ENCODE data around the gene RAMP2.
"Not testable (repeated sequence)": the region's sequence is repeated elsewhere in the genome, so short reads cannot be mapped to it uniquely, and the experiment has no call there.

The RAMP2 gene

DNA sequence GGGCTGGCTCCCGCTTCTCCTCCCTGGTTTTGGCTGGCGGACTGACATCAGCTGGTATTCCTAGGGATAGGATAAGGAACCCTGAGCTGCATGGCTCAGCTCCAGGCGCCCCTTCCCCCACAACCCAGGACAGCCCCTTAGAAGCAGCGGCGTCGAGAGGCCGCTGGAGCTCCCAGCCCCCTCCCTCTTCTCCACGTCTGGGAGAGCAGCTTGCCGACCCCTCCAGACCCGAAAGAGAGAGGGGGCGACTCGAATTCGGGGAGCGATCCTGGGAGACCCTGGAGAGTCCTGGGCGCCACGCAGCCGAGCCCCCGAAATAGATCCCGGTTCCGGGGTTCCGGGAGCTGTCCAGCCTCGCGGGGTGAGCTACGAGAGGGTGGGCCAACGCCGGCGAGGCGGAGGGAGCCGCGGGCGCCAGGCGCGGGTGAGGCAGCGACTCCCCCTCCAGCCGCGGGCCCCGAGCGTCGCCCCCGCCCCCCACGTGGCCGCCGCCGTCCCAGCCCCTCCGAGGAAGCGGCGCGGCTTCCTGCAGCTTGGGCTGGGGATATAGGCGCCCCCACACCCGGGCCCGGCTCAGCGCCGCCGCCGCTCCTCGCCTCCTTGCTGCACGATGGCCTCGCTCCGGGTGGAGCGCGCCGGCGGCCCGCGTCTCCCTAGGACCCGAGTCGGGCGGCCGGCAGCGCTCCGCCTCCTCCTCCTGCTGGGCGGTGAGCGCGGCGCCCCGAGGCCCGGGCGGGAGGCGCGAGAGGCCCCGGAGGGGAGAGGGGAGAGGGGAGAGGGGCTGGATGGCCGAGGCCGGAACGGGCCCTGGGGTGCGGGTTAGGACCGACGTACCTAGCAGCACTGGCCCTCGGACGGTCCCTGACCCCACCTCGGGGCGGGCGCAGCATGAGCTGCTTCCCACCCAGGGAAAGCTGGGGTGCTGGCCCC lies at the start of gene RAMP2:
TSS of gene RAMP2 (plus strand) at position 576 of the 930 bp plus-strand sequence. CDS start at position 611, 35 bp downstream.
- peak; percentile 13 for DNase-seq

DNA sequence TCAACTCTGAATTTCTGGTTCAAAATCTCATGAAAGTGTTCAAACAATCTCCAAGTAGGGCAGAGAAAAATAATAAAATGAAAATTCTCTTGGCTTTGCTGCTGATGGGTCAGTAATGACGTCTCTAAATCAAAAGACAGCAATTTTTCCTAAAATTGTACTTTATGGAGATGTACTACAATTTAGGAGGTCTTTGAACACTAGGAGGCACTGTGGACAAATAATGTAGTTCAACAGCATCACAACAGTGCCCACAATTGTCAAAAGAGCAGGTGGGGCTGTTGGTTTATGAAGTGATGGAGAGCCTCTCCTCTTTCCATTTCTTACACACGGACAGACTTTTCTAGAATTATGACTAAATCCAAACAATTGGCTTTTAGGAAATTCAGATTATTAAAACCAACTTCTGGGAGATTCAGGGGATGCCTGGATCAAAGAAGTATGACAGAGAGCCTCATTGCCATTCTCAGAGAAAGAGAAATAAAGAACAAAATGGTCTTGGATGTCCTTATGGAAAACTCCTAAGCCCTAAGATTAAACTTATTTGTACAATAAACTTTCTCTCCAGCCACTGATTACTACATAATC lies 39.9 kb upstream of the RAMP2 start:
- peak; percentile 15 for DNase-seq

DNA sequence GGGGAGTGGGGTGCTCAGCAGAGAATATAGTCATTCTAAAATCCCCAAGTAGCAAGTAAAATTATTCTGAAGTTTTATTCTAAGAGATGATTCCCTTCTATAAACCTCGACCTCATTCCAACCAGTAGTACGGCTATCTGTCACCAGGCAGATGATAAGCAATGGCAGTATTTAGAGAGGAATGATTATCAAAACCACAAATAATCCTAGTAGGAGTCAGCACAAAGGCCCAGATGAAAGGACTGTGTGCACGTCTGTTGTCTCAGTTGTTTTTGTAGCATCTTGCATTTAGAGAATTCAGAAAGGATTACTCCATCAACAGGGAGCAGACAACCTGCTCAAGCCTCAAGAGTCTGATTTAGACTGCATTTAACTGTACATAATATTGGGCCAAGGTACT lies 37.4 kb upstream of the RAMP2 start:
- DNase-seq: no peak

DNA sequence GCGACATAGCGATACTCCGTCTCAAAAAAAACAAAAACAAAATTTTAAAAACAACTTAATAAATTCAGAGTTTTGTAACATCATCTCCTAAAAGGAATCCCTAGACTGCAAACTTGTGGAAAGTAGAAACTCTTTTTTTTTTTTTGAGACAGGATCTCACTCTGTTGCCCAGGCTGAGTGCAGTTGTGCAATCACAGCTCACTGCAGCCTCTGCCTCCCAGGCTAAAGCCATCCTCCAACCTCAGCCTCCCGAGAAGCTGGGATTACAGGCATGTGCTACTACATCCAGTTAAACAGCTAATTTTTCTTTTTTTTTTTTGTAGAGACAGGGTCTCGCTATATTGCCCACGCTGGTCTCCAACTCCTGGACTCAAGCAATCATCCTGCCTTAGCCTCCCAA lies 35.9 kb upstream of the RAMP2 start:
- DNase-seq: no peak

GRCh38 chr17:42740699-42741098 lies 20.3 kb upstream of the RAMP2 start:
- DNase-seq: no peak

- DNase-seq: not testable (repeated sequence)
Observed at GRCh38 chr17:42742916-42743315, 18.1 kb upstream of the RAMP2 start.

DNA sequence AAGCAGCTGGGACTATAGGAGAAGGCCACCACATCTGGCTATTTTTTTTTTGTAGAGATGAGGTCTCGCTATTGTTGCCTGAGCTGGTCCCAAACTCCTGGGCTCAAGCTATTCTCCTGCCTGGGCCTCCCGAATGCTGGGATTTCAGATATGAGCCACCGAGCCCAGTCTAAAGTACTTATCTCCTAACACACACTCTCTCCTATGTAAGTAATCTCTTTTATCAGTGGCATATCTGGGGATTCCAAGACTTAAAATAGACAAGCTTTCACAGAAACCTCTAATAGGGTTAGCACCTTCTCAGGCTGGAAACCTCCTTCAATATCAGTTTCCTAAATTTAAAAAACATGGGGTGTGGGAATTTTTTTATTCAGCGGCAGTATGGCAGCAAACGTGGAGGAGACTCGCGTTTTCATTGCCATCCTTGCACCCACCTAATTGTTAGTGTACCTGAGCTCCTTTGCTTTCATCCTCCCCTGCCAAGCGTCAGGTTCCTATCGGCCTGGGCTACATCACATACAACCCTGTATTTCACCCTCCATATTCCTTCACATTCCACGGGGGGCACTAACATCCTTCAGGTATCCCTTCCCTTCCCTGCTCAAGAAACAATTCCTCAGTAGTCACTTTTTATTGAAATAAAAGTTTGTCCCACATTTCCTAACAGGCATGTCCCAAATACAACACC lies 17.3 kb upstream of the RAMP2 start:
- no peak for DNase-seq

DNA sequence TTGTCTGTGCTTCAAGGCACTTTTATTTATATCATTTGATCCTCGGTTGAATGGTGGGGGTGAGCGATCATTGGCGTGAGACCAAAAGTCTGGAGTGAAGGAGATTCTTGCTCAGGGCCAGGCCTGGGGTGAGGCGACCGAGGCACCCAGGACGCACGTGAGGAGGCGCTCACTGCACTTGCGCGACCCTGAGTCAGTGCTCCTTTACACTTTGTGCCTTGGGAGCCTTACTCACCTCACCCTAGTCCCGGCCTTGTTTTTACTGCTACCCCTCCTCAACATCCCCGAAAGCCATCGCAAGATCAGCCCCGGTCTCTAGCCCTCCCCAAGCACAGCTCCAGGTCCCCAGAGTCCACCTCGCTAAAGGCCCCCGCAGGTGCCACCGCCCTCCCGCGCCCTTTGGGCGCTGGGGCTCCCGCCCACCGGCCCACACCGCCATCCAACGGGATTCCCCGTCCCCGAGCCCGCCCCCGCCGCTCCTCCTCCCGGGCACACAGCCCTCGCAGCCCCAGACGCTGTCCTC lies 16.7 kb upstream of the RAMP2 start:
- DNase-seq: peak; percentile 73

DNA sequence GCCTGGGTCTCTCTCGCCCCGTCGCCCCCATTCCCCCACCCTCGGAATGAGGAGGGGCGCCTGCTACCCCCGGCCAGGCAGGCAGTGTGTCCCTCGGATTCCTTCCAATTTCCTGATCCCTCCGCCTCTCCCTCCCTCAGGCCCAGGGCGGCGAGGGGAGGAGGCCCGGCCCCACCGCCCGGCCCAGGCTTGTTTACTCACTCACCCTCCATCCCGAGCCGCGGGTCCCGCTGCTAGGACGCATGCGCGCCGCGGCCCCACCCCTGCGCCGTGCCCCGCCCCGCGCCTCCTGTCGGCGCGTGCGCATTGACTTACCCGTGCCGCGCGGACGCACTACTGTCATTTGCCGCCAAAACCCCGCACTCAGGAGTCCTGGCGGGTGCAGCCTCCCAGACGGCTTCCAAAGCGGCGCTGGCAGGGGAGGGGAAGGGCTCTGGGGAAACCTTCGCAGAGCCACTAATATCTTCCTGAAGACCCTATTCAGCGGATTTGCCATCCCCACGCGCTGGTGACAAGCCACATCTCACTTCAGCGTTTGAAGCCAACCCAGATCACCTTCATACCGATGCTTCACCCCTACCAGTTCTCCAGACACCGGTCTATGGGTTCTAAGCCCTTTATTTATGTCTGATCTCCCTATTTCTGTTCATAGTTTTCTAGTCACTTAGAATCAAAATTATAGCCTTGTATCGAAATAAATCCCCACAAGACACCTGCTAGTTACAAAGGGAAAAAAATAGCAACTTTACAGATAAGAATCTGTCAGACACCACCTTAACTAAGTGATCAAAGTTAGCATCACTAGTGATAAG lies 16.0 kb upstream of the RAMP2 start, which contains the start of gene EZH1:
TSS of gene EZH1 (minus strand) at position 235 of the 812 bp plus-strand sequence. CDS start 16,099 bp downstream, outside the sequence.
- peak; percentile 92 for DNase-seq

DNA sequence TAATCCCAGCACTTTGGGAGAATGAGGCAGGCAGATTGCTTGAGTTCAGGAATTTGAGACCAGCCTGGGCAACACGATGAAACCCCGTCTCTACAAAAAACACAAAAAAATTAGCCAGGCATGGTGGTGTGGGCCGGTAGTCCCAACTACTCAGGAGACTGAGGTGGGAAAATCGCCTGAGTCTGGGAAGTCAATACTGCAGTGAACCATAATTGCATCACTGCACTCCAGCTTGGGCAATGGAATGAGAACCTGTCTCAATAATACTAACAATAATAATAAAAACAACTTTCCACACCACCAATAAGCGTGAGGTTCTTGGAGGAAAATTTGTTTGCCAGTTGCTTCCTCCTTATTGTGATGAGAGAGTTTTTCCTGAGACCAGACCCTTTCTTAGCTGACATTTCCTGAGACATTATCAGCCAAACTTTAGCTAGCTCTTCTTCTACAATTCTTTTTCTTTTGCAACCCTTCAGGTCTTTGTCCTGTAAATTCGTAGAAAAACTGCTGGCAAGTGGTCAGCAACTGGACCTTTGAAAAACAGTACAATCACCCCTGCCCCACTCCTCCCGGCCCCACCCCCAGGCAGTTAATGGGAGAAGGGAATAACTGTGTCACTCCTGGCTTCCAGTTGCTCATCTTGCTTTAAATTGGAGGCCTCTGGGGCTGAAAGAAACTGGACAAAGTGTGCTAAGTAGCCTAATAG lies 12.7 kb upstream of the RAMP2 start:
- DNase-seq: no peak

DNA sequence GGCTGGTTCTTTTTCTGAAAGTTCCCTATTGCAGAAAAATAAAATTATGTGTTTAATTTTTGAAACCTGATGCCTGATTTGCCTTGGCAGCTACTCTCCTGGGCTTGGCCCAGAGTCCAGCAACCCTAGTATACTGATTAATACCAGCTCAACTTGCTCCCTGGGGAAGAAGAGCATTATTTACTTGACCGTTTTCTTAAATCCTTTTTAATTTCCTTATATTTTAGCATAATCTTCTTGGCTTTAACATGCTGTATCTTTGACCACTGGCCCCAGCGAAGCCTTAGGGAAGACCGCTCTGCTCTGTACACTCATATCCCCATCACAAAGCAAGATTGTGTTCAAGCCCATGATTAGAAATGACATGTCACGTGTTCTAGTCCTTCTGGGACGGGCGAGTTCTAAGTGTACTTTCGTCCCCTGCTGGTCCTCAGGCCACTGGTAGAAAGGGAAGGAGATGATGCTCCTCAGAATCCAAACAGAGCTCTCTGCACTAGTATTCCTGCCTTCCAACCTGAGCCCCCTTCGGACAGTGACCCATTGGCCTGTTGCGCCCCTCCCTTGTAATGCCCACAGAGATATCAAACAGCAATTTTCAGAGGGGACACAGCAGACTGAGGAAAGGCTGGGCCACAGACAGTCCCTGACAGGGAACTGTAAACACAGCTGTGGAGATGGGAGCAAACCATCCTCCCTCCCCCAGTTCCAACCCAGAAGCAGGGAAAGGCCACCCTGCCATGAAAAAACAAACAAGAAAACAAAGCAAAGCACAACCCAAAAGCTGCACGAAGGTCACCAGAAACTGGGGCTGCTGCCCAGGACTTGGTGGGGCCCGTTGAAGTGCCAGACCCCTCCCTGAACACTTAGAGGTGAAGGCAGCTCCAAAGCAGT lies 11.9 kb upstream of the RAMP2 start:
- no peak for DNase-seq

GRCh38 chr17:42750739-42751344 lies 10.2 kb upstream of the RAMP2 start:
- DNase-seq: no peak

GRCh38 chr17:42751628-42752027 lies 9.4 kb upstream of the RAMP2 start:
- DNase-seq: no peak

- no peak for DNase-seq
Observed at GRCh38 chr17:42754782-42755181, 6.2 kb upstream of the RAMP2 start.

GRCh38 chr17:42759982-42760651 lies 910 bp upstream of the RAMP2 start:
- no peak for DNase-seq

DNA sequence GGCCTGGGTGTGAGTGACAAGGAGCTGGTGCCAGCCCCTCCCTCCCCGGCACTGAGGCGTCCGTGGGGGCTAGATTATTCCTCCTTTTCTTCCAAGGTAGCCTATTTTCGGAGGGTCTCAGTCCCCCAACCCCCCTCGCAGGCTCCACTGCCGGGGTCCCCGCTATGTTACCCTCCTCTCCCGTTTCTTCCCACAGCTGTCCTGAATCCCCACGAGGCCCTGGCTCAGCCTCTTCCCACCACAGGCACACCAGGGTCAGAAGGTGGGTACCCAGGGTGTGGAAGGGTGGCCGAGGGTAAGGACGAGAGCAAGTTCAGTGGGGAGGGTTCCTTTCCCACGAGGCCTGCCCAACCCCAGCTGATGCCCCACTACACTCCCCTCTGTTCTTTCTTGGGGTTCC lies 611 bp downstream of the RAMP2 start:
- no peak for DNase-seq

GRCh38 chr17:42766124-42766523 lies 5.1 kb downstream of the RAMP2 start:
- DNase-seq: no peak

DNA sequence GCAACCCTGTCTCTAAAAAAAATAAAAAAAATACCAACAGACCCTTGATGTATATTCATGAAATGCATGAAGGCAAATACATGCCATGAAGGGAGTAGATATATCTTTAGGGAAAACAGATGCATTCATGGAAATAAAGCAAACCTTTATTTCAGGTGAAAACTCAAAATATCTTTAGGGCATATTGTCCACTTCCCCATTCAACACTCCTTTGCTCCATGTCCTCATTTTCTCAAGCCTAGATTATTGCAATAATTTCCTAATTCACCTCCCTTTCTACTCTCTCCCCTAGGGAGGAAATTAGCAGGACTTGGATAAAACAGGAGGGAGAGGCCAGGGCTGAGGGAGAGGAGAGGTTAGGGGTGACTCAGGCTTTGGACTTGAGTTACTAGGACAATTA lies 6.5 kb downstream of the RAMP2 start:
- no peak for DNase-seq

DNA sequence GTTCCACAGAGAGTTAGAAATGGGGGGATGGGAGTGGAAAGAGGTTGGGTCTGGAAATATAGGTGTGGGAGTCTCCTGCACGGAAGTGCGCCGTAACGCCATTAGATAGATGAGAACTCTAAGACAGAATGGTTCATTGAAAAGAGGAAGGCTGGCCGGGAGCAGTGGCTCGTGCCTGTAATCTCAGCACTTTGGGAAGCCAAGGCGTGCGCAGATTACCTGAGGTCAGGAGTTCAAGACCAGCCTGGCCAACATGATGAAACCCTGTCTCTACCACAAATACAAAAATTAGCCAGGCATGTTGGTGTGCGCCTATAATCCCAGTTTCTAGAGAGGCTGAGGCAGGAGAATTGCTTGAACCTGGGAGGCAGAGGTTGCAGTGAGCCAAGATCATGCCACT lies 7.0 kb downstream of the RAMP2 start:
- not testable (repeated sequence) for DNase-seq

DNA sequence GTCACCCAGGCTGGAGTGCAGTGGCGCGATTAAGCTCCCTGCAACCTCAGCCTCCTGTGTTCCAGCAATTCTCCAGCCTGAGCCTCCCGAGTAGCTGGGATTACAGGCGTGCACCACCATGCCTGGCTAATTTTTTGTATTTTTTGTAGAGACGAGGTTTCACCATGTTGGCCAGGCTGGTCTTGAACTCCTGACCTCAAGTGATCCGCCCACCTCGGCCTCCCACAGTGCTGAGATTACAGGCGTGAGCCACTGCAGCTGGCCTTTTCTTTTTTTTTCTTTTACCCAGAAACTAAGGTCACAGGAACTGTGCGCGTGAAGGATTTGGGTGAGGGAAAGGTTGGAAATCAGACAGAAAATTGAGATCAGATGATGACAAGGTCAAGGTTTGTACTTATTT lies 8.9 kb downstream of the RAMP2 start:
- not testable (repeated sequence) for DNase-seq

All from activated naive CD4-positive, alpha-beta T cell treated with Interleukin-2 at 50 U/mL for 16 hours (primary cell).